Peyer's patch (tissue), 4 donors: ENCODE results near the gene CPVL.

Experiments
- CTCF ChIP-seq, 6 experiments: fragments of 450-650 bp in 4 of 6; fragments of 200-600 bp in 2 of 6; sonication (generic) in 1 of 6; IDR thresholded peaks; one replicate each; pipeline ENCODE4 v1.5.1; 2017 to 2019; ENCODE audit warnings: antibody characterized with exemption in 6 of 6, mild to moderate bottlenecking in 3 of 6, moderate library complexity in 1 of 6
- POLR2A ChIP-seq, 2 donors: fragments of 450-650 bp; IDR thresholded peaks; one replicate each; pipeline ENCODE4 v1.5.1; 2017; ENCODE audit warnings: antibody characterized with exemption in 2 of 2, mild to moderate bottlenecking in 2 of 2, moderate library complexity in 2 of 2

GRCh38 chr7:29000717-29001076, 145.6 kb downstream of the CPVL start:
- no peak for TF ChIP-seq CTCF (IDR thresholded peaks at IDR 0.05)
- no peak for TF ChIP-seq POLR2A (IDR thresholded peaks at IDR 0.05)
